Smooth muscle cell (in vitro differentiated cells): ENCODE measurements around the gene ZNF207. TPM values are rescaled to one million over a fixed set of nuclear protein-coding genes. Genes with fewer than 3 reads are reported as not detected.

Experiments
- DNase-seq: peaks from one replicate; lab custom pipeline; 2025; ENCODE audit not compliant: unreplicated experiment; lab: John Stamatoyannopoulos, UW
- H2AFZ ChIP-seq: fragments of 200-600 bp; sonication (generic); 2 replicates; pipeline ENCODE4 v1.6.0; 2016; ENCODE audit warnings: antibody characterized with exemption, low read depth, mild to moderate bottlenecking
- H3F3A ChIP-seq: fragments of 200-600 bp; sonication (generic); 2 replicates; pipeline ENCODE4 v1.6.0; 2017; ENCODE audit warnings: antibody characterized with exemption, low read depth
- H3K27ac ChIP-seq: fragments of 200-600 bp; sonication (generic); 2 replicates; pipeline ENCODE4 v1.5.1; 2016; ENCODE audit warnings: low read depth, mild to moderate bottlenecking
- H3K27me3 ChIP-seq: fragments of 200-600 bp; sonication (generic); 2 replicates; pipeline ENCODE4 v1.6.1; 2016; ENCODE audit warnings: low read depth, mild to moderate bottlenecking
- H3K36me3 ChIP-seq: fragments of 200-600 bp; sonication (generic); 2 replicates; pipeline ENCODE4 v1.5.1; 2016; ENCODE audit warnings: low read depth
- H3K4me1 ChIP-seq: fragments of 200-600 bp; sonication (generic); 2 replicates; pipeline ENCODE4 v1.5.1; 2016; ENCODE audit warnings: low read depth
- H3K4me2 ChIP-seq: fragments of 200-600 bp; sonication (generic); 2 replicates; pipeline ENCODE4 v1.6.0; 2016; ENCODE audit warnings: mild to moderate bottlenecking
- H3K4me3 ChIP-seq: fragments of 200-600 bp; sonication (generic); 2 replicates; pipeline ENCODE4 v1.5.1; 2016; ENCODE audit warnings: mild to moderate bottlenecking
- H3K79me2 ChIP-seq: fragments of 200-600 bp; sonication (generic); 2 replicates; pipeline ENCODE4 v1.6.0; 2016; ENCODE audit warnings: low read depth, mild to moderate bottlenecking
- H3K9ac ChIP-seq: fragments of 200-600 bp; sonication (generic); 2 replicates; pipeline ENCODE4 v1.6.0; 2016; ENCODE audit warnings: low read depth
- H3K9me3 ChIP-seq: fragments of 200-600 bp; sonication (generic); replicated peaks from 2 replicates; pipeline ENCODE4 v1.5.1; 2016; ENCODE audit warnings: low read depth
- H4K20me1 ChIP-seq: fragments of 200-600 bp; sonication (generic); 2 replicates; pipeline ENCODE4 v1.6.0; 2016; ENCODE audit warnings: low read depth
- CTCF ChIP-seq: fragments of 200-600 bp; sonication (generic); IDR thresholded peaks from 2 replicates; pipeline ENCODE4 v1.5.1; 2017; ENCODE audit warnings: borderline replicate concordance, mild to moderate bottlenecking, antibody characterized with exemption; ENCODE audit not compliant: insufficient read depth, poor library complexity, severe bottlenecking
- WGBS: methylation state at CpG from one replicate; pipeline ENCODE4 v1.1.7; 2016; ENCODE audit warnings: low lambda C conversion rate; 5-methylcytosine and 5-hydroxymethylcytosine counted together
- polyA plus RNA-seq: library from polyadenylated mRNA; unstranded; fragments of >200 nt; fragmentation: Nextera tagmentation; extraction: Ambion mirVana; gene quantifications from 2 replicates; pipeline ENCODE4 v1.2.1, GENCODE V29; 2016
- total RNA-seq: library from RNA; depleted of rRNA; stranded (reverse); fragments of >200 nt; gene quantifications from 2 replicates; pipeline ENCODE4 v1.2.3, GENCODE V29; 2014

The ZNF207 gene
- total and polyA plus RNA-seq, 2 experiments from 2014 or later, result 84.3 to 196 TPM

GRCh38 chr17:32303781-32304288 is 46.1 kb upstream of the ZNF207 start:
- no peaks in the 10 kb centered on the region for H3K9me3 ChIP-seq
- H3K79me2 ChIP-seq, result no peaks in the 10 kb centered on the region
- H3K27me3 ChIP-seq, result peaks cover 81% of the 10 kb centered on the region
- WGBS, result 18% methylated on average over 2 of the region's 2 CpGs
- H2AFZ ChIP-seq, result no peak overlapping the region
- no peaks in the 10 kb centered on the region for H3F3A ChIP-seq
- H3K4me1 ChIP-seq, result peaks cover 26% of the 10 kb centered on the region
- no peak overlapping the region for H3K27ac ChIP-seq
- no peak overlapping the region for H3K4me3 ChIP-seq
- TF ChIP-seq CTCF, result no peak
- H3K36me3 ChIP-seq, result no peaks in the 10 kb centered on the region
- H3K4me2 ChIP-seq, result no peak overlapping the region
- H4K20me1 ChIP-seq, result no peaks in the 10 kb centered on the region
- no peak overlapping the region for H3K9ac ChIP-seq
- DNase-seq, result no peak

GRCh38 chr17:32305049-32305448 is 44.9 kb upstream of the ZNF207 start:
- Histone ChIP-seq H3K9me3 (no peaks in the 10 kb centered on the region), H3K4me1 (peaks cover 26% of the 10 kb centered on the region), H3K36me3 (no peaks in the 10 kb centered on the region), H3K4me3 (no peak overlapping the region), H2AFZ (no peak overlapping the region), H3K9ac (no peak overlapping the region), H3K4me2 (no peak overlapping the region), H3K27me3 (peaks cover 77% of the 10 kb centered on the region), H4K20me1 (no peaks in the 10 kb centered on the region), H3F3A (no peaks in the 10 kb centered on the region), H3K79me2 (no peaks in the 10 kb centered on the region), H3K27ac (no peak overlapping the region)
- 72% methylated on average over 9 of the region's 9 CpGs for WGBS
- no peak for TF ChIP-seq CTCF
- no peak for DNase-seq

- no peak for DNase-seq
- 81% methylated on average over 4 of the region's 4 CpGs for WGBS
- no peak for TF ChIP-seq CTCF
Observed at GRCh38 chr17:32307658-32308057, 42.3 kb upstream of the ZNF207 start.

GRCh38 chr17:32311028-32311536 is 38.9 kb upstream of the ZNF207 start:
- 30% methylated on average over 9 of the region's 9 CpGs for WGBS
- H3K4me3 ChIP-seq, result no peak overlapping the region

More at GRCh38 chr17:32307658-32308057, 42.3 kb upstream of the ZNF207 start:
- Histone ChIP-seq H3F3A (no peaks in the 10 kb centered on the region), H3K4me2 (no peak overlapping the region), H3K4me1 (peaks cover 24% of the 10 kb centered on the region), H3K4me3 (no peak overlapping the region), H3K36me3 (no peaks in the 10 kb centered on the region), H2AFZ (no peak overlapping the region), H3K27ac (no peak overlapping the region), H3K9me3 (no peaks in the 10 kb centered on the region), H4K20me1 (no peaks in the 10 kb centered on the region), H3K27me3 (peaks cover 74% of the 10 kb centered on the region), H3K79me2 (no peaks in the 10 kb centered on the region), H3K9ac (no peak overlapping the region)

More at GRCh38 chr17:32311028-32311536, 38.9 kb upstream of the ZNF207 start:
- Histone ChIP-seq H3K79me2 (no peaks in the 10 kb centered on the region), H3K9ac (no peak overlapping the region), H4K20me1 (no peaks in the 10 kb centered on the region), H3K27ac (no peak overlapping the region), H2AFZ (no peak overlapping the region), H3K4me1 (no peaks in the 10 kb centered on the region), H3F3A (no peaks in the 10 kb centered on the region), H3K9me3 (no peaks in the 10 kb centered on the region), H3K36me3 (no peaks in the 10 kb centered on the region), H3K27me3 (peaks cover 64% of the 10 kb centered on the region), H3K4me2 (no peak overlapping the region)
- TF ChIP-seq CTCF, result no peak
- no peak for DNase-seq
